Colonic mucosa (tissue), 4 donors: ENCODE results near the gene SREBF1. TPM values are rescaled to one million over a fixed set of nuclear protein-coding genes. Genes with fewer than 3 reads are reported as not detected.

ENCODE experiments used
- DNase-seq: peaks from one replicate; pipeline ENCODE4 v3.0.0-alpha.2; 2020
- H3K27ac ChIP-seq: fragments of 200-600 bp; one replicate; pipeline ENCODE4 v1.8.0; 2021
- H3K27me3 ChIP-seq: fragments of 200-600 bp; one replicate; pipeline ENCODE4 v1.8.0; 2021
- H3K36me3 ChIP-seq: fragments of 200-600 bp; one replicate; pipeline ENCODE4 v1.8.0; 2021
- H3K4me1 ChIP-seq: fragments of 200-600 bp; one replicate; pipeline ENCODE4 v1.8.0; 2021; ENCODE audit warnings: mild to moderate bottlenecking
- H3K4me3 ChIP-seq: fragments of 200-600 bp; one replicate; pipeline ENCODE4 v1.8.0; 2021
- H3K9ac ChIP-seq, 2 donors: one replicate each; pipeline ENCODE4 v1.7.0; 2013; ENCODE audit warnings: control low read depth in 2 of 2, low read depth in 2 of 2, low read length in 2 of 2
- H3K9me3 ChIP-seq: fragments of 200-600 bp; one replicate; pipeline ENCODE4 v1.8.0; 2021
- intact Hi-C: fragments of 100-400 bp; cut with DNase I; formaldehyde crosslinking; loops from one replicate; pipeline ENCODE4 v1.14.1; 2022
- total RNA-seq, 2 donors: library from RNA; stranded (reverse); fragmentation: NEBNext Ultra II Directional in 1 of 2; extraction: Animal tissue kit (Norgen Biotek cat#: 25700) in 1 of 2; gene quantifications; one replicate each; pipeline ENCODE4 v1.2.1, GENCODE V29; 2021
- TF ChIP-seq, protein P1 (sequence below): fragments of 200-600 bp; IDR thresholded peaks from one replicate; pipeline ENCODE4 v1.8.0; 2022; ENCODE audit warnings: antibody characterized with exemption, mild to moderate bottlenecking
- donor health status: healthy.
- donor health status: DM: no; HTN: no; CAD: no.
- donor health status: DM: no; HTN: no; CAD: no.

The SREBF1 gene
- total RNA-seq, 2 donors from 2014 or later = 170 to 174 TPM

- intact Hi-C loops = no loop called here
- H3K27ac ChIP-seq = no peak overlapping the region
- H3K4me3 ChIP-seq = no peak overlapping the region
- TF ChIP-seq, protein P1, sequence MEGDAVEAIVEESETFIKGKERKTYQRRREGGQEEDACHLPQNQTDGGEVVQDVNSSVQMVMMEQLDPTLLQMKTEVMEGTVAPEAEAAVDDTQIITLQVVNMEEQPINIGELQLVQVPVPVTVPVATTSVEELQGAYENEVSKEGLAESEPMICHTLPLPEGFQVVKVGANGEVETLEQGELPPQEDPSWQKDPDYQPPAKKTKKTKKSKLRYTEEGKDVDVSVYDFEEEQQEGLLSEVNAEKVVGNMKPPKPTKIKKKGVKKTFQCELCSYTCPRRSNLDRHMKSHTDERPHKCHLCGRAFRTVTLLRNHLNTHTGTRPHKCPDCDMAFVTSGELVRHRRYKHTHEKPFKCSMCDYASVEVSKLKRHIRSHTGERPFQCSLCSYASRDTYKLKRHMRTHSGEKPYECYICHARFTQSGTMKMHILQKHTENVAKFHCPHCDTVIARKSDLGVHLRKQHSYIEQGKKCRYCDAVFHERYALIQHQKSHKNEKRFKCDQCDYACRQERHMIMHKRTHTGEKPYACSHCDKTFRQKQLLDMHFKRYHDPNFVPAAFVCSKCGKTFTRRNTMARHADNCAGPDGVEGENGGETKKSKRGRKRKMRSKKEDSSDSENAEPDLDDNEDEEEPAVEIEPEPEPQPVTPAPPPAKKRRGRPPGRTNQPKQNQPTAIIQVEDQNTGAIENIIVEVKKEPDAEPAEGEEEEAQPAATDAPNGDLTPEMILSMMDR = no peak
- no peaks in the 10 kb centered on the region for H3K9me3 ChIP-seq
- no peaks in the 10 kb centered on the region for H3K36me3 ChIP-seq
- H3K27me3 ChIP-seq = no peaks in the 10 kb centered on the region
- DNase-seq = no peak
- H3K4me1 ChIP-seq = peaks cover 18% of the 10 kb centered on the region
- no peak overlapping the region for H3K9ac ChIP-seq
Observed at GRCh38 chr17:17827826-17828621, 8.8 kb downstream of the SREBF1 start.

GRCh38 chr17:17826942-17827785 lies 9.6 kb downstream of the SREBF1 start:
- Histone ChIP-seq H3K4me3 (no peak overlapping the region), H3K27me3 (no peaks in the 10 kb centered on the region), H3K27ac (peak overlapping the region; percentile 93), H3K4me1 (peaks cover 23% of the 10 kb centered on the region), H3K9me3 (no peaks in the 10 kb centered on the region), H3K9ac (peak overlapping the region in 1 of 2 donors; percentile 46), H3K36me3 (no peaks in the 10 kb centered on the region)
- intact Hi-C loops = no loop called here
- no peak for DNase-seq
- TF ChIP-seq, protein P1 = no peak

DNA sequence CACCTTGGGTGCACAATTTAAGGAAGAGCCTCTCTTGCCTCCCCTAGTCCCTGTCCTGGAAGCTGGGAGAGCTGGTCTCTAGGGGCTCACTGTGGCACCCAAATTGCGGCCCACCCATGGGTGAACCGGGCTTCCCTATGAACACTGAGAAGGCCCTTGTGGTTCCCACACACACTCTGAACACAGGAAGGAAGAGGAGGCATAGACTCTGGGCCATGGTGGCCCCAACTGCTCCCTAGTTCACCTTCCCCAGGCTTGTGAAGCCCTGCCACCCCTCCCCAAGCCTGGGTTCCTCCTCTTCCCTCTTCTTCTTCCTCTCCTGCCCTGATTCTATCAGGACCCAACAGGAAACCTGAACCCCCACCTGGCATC lies 10.5 kb downstream of the SREBF1 start:
- peak overlapping the region; percentile 93 for H3K27ac ChIP-seq
- no peak for DNase-seq
- TF ChIP-seq, protein P1 = no peak
- no peaks in the 10 kb centered on the region for H3K36me3 ChIP-seq
- intact Hi-C loops = no loop called here
- no peaks in the 10 kb centered on the region for H3K27me3 ChIP-seq
- no peak overlapping the region for H3K4me3 ChIP-seq
- H3K9me3 ChIP-seq = no peaks in the 10 kb centered on the region
- H3K9ac ChIP-seq = peak overlapping the region in 1 of 2 donors; percentile 46
- H3K4me1 ChIP-seq = peaks cover 29% of the 10 kb centered on the region

GRCh38 chr17:17824783-17825614 lies 11.8 kb downstream of the SREBF1 start:
- no peak for DNase-seq
- Histone ChIP-seq H3K4me1 (peaks cover 38% of the 10 kb centered on the region), H3K9me3 (no peaks in the 10 kb centered on the region), H3K36me3 (no peaks in the 10 kb centered on the region), H3K27ac (peak overlapping the region; percentile 93), H3K27me3 (no peaks in the 10 kb centered on the region), H3K4me3 (no peak overlapping the region), H3K9ac (peak overlapping the region; percentile 26 to 91)
- intact Hi-C loops = no loop called here
- TF ChIP-seq, protein P1 = no peak
